ENCODE results near the gene RNF157. TPM values are rescaled to one million over a fixed set of nuclear protein-coding genes. Genes with fewer than 3 reads are reported as not detected.
"Not testable (repeated sequence)": the region's sequence is repeated elsewhere in the genome, so short reads cannot be mapped to it uniquely, and the experiment has no call there.

The RNF157 gene
- total RNA-seq, 1 experiment from 2014 or later: 18.2 TPM

DNA sequence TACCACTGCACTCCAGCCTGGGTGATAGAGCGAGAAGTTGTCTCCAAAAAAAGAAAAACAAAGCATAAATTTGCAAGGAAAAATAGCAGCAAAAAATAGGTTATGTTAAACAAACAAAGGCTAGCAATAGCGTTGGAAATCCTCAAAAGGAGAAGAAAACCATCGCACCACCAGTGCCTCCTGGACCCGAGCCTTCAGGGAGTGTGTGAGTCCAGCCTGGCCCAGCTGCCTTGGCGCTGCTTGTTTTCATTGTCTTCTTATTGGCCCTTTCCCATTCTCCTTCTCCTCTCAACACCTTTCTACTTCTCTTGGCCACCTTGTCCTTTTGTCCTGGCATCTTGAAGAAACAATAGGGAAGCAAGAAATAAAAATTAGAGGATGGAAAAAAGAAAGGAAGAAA is 20.4 kb upstream of the RNF157 start:
- in situ Hi-C loops (cut with HindIII; ENCODE audit: low pct_unique_long_range_greater_than_20kb, low sequenced_read_pairs): no loop called here
- DNase-seq (ENCODE audit: low read depth): no peak

DNA sequence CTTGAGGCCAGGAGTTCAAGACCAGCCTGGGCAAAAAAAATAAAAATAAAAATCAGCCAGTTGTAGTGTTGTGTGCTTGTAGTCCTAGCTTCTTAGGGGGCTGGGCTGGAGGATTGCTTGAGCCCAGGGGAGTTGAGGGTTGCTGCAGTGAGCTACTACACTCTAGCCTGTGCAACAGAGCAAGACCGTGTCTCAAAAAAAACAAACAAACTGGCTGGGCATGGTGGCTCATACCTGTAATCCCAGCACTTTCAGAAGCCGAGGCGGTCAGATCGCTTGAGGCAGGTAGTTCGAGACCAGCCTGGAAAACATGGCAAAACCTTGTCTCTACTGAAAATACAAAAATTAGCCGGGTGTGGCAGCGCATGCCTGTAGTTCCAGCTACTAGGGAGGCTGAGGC is 19.9 kb upstream of the RNF157 start:
- no peak for DNase-seq (ENCODE audit: low read depth)
- in situ Hi-C loops (cut with HindIII; ENCODE audit: low pct_unique_long_range_greater_than_20kb, low sequenced_read_pairs): no loop called here

DNA sequence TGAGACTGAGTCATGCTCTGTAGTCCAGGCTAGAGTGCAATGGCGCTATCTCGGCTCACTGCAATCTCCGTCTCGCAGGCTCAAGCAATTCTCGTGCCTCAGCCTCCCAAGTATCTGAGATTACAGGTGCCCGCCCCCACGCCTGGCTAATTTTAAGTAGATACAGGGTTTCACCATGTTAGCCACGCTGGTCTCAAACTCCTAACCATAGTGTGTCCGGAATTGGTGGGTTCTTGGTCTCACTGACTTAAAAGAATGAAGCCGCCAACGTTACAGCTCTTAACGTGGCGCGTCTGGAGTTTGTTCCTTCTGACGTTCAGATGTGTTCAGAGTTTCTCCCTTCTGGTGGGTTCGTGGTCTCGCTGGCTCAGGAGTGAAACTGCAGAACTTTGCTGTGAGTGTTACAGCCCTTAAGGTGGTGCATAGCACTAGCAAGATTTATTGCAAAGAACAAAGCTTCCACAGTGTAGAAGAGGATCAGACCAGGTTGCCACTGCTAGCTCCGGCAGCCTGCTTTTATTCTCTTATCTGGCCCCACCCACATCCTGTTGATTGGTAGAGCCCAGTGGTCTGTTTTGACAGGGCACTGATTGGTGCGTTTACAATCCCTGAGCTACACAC is 16.2 kb upstream of the RNF157 start:
- DNase-seq (ENCODE audit: low read depth); in situ Hi-C loops (cut with HindIII; ENCODE audit: low pct_unique_long_range_greater_than_20kb, low sequenced_read_pairs): not testable (repeated sequence)

DNA sequence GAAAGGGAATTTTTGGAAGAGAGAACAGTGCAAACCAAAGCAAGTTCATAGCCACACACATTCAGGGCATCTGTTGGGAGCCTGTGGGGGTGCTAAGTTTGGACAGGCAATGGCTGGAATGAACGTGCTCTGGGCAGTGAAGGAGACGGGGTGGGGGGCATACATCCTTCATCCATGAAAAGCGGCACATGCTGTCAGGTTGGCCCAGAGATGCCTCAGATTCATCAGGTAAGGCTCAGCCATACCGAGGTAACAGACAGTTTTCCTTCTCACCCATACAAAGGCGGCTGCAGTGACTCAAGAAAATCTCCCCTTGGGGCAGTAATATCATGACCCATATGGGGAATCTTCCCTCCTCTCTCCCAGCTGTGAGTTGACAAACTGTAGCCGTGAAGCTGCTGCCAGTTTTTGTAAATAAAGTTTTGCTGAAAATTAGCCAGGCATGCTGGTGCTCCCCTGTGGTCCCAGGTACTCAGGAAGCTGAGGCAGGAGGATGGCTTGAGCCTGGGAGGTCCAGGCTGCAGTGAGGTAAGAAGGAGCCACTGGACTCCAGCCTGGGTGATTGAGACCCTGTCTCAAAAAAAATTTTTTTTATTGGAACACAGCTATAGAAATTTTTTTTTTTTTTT is 15.6 kb upstream of the RNF157 start:
- in situ Hi-C loops (cut with HindIII; ENCODE audit: low pct_unique_long_range_greater_than_20kb, low sequenced_read_pairs): no loop called here
- no peak for DNase-seq (ENCODE audit: low read depth)

DNA sequence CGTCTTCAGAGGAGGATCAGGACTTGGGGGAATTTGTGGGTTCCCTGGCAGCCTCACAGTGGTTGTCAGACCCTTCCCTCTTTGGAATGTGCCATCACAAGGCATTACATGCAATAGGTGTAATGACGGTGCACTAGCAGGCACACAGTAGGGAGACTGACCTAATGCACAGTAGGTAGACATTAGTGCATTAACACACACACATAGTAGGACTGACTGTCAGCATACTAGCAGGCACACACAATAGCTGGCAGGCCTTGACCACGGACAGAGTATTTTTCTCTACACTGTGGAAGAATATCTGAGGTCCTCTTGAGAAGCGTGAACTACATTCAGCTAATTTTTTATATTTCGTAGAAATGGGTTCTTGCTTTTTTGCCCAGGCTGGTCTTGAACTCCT is 14.0 kb upstream of the RNF157 start:
- in situ Hi-C loops (cut with HindIII; ENCODE audit: low pct_unique_long_range_greater_than_20kb, low sequenced_read_pairs): no loop called here

DNA sequence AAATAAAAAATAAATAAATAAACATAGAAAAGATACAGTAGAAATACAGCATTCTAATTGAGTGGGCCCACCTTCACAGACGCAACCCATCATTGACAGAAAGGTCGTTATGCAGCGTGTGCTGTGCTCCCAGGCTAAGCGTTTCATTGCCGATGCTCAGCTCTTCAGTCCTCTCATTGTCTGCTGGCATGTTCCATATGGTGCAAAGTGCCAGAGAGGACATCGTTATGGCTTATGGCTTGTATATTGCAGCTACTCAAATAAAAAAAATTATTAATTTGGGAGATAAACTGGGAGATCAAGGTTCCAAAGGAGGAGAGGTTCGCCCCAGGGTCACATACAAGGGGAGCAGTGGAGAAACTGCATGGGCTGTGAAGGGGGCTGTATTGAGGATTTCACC is 13.5 kb upstream of the RNF157 start:
- in situ Hi-C loops (cut with HindIII; ENCODE audit: low pct_unique_long_range_greater_than_20kb, low sequenced_read_pairs): no loop called here
- no peak for DNase-seq (ENCODE audit: low read depth)

More for the DNA sequence above, 14.0 kb upstream of the RNF157 start:
- no peak for DNase-seq (ENCODE audit: low read depth)

DNA sequence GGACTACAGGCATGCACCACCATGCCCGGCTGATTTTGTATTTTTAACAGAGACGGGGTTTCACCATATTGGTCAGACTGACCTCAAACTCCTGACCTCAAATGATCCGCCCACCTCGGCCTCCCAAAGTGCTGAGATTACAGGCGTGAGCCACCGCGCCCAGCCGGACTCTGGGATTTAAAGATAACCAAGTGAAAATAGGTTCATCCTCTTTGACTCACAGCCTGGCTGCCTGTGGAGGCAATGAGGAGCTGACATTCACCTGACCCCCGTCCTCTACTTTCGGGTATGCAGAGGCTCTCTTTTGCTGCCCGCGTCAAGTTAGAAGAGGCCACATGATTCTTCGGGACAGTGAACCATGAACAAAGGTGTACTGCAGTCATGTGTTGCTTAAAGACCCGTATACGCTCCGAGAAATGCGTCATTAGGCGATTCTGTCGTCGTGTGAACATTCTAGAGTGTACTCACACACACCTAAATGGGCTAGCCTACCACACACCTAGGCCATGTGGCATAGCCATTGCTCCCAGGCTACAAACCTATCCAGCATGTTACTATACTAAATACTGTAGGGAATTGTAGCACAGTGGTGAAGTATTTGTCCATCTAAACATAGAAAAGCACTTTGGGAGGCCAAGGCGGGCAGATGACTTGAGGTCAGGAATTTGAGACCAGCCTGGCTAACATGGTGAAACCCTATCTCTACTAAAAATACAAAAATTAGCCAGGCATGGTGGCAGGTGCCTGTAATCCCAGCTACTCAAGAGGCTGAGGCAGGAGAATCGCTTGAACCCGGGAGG is 12.9 kb upstream of the RNF157 start:
- in situ Hi-C loops (cut with HindIII; ENCODE audit: low pct_unique_long_range_greater_than_20kb, low sequenced_read_pairs); DNase-seq (ENCODE audit: low read depth): not testable (repeated sequence)

DNA sequence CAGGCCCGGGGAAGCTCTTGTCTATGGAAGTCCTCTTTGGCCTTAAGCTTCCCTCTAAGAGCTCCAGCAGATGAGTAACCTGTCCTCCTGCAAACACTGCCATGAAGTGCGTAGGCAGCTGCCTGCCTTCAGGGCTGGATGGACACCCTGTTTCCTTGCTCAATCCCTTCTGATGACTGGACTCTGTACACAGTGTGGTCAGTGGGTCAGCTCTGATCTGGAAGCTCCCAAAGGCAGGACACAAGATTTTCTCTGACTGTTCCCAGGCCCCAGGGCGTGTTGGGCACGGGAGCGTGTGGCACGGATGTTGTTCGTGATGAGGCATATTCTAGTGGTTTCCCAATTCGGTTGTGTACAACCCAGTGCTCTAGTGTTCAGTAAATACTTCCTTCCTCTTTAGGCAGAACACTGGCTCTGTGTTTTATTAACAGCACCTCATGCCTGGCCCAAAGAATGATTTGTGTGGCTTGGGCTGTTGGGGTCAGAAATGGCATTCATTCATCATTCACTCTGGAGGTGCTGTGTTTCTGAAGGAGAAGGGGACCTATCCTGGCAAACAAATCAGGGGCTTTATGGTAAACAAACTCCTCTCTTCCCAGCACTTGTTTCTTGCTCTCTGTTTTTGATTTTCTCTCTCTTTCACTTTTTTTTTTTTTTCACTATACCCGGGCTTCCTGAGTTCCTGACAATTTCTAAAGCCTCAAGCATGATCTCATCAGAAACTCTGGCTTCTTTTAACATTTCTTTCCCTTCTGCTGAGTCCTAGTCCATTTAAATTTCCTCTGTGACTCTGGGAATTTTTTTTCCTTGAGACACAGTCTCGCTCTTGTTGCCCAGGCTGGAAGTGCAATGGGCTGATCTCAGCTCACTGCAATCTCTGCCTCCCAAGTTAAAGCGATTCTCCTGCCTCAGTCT is 12.0 kb upstream of the RNF157 start:
- peak; percentile 80 for DNase-seq (ENCODE audit: low read depth)
- in situ Hi-C loops (cut with HindIII; ENCODE audit: low pct_unique_long_range_greater_than_20kb, low sequenced_read_pairs): no loop called here

DNA sequence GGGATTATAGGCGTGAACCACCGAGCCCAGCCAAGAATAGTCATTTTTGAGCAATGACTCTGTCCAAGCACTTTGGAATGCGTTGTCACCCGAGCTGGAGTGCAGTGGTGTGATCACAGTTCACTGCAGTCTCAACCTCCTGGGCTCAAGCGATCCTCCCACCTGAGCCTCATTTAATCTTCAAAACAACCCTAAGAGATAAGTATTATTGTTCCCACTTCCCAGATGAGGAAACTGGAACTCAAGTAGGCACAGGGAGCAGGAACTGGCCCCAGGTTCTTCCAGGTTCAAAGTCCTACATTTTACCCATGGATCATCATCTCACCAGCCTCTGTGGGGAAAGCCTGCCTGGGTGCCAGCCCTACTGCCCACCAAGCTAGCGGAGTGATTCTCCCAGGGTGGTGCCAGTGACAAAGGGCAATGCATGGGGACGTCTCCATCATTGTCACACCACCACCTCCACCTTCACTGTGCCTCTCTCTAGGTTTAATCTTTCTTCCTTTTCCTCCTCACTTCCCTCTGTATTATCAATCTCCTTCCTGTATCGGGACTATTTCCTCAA is 11.3 kb upstream of the RNF157 start:
- in situ Hi-C loops (cut with HindIII; ENCODE audit: low pct_unique_long_range_greater_than_20kb, low sequenced_read_pairs): no loop called here
- no peak for DNase-seq (ENCODE audit: low read depth)

DNA sequence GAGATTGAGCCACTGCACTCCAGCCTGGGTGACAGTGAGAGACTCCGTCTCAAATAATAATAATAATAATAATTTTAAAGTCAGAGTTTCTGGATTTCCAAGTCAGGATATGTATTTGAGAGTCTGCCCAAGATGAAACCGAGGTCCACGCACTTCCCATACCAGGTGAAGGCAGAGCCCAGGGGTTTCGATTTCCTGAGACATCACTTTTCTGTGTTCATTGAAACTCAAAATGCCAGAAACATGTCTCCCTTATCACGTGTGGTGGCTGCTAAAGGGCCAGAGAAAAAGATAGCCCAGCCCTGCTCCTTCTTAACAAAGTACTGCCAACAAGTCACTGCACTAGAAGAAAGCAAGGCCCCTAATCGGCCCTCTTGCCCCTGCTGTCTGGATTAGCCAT is 9.8 kb upstream of the RNF157 start:
- DNase-seq (ENCODE audit: low read depth): no peak
- in situ Hi-C loops (cut with HindIII; ENCODE audit: low pct_unique_long_range_greater_than_20kb, low sequenced_read_pairs): no loop called here

DNA sequence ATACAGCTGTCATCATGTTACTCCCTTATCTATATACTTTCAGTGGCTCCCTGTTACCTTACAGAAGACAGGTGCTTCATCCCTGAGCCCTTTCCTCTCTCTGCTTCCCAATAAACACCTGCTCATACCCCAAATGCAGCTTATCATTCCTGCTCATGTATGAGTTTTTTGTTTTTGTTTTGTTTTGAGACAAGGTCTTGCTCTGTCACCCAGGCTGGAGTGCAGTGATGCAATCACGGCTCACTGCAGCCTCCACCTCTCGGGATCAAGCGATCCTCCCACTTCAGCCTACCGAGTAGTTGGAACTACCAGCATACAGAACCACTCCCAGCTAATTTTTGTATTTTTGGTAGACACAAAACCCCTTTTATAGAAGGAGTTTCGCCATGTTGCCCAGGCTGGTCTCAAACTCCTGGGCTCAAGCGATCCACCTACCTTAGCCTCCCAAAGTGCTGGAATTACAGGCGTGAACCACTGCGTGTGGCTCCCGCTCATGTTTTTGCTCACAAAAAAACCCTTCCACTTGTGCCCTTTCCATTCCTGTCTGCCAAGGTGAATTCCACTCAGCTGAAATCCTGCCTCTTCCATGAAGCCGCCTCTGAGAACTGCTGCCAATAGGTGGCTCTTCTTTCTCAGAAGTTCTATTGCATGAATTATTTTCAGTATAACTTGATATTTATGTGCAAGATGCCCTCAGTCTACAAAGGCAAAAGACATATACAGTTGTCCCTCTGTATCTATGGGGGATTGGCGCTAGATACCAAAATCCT is 7.9 kb upstream of the RNF157 start:
- in situ Hi-C loops (cut with HindIII; ENCODE audit: low pct_unique_long_range_greater_than_20kb, low sequenced_read_pairs): no loop called here
- DNase-seq (ENCODE audit: low read depth): no peak

DNA sequence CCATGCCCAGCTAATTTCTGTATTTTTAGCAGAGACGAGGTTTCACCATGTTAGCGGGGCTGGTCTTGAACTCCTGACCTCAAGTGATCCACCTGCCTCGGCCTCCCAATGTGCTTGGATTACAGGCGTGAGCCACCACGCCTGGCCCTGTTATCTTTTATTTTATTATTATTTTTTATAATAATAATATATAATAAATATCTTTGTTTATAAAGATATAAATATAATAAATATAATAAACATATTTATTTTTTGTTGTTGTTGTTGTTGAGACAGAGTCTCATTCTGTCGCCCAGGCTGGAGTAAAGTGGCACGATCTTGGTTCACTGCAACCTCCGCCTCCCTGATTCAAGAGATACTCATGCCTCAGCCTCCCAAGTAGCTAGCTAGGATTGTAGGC is 7.0 kb upstream of the RNF157 start:
- in situ Hi-C loops (cut with HindIII; ENCODE audit: low pct_unique_long_range_greater_than_20kb, low sequenced_read_pairs): no loop called here
- DNase-seq (ENCODE audit: low read depth): no peak

DNA sequence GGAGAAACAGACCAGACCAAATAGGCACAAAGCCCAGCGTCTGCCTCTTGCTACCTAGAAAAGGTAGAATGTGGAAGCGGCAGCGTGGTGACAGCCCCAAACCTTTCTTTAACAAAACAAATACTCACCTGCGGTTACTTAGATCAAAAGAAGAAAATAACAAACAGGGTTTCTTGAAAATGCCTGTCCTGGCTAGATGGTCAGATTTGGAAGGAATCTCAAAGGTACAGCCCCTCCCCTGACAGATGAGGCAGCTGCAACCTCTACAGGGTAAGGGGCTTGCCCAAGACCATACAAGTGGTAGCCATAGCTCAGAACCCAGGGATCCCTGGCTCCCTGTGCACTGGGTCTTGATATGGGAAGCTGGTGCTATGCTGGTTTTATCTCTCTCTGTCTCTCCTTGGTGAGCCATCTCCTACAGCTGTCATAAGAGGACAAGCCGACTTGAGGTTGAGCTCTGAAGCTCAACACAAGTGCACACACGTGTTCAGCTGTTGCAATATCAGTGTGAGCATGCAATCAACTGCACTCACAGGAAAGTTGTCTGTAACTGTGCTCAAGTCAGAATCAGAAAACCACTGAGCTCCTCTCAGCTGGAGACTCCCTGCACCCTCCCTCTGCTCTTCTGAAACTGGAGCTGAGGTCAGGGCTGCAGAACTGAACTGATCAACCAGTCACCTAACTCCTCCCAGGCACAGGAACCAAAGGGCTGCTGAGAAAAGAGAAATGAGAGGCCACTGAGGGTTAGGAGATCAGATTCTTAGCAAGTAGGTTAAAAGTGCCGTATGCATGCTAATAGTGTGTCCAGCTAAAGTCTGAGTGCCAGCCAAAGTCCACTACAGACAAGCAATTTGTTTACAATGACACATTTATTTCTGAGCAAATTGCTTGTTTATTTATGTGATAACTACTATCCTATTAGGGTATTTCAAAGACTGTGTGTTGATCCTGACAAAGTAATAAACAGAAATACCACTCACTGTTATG is 6.1 kb upstream of the RNF157 start:
- no peak for DNase-seq (ENCODE audit: low read depth)
- in situ Hi-C loops (cut with HindIII; ENCODE audit: low pct_unique_long_range_greater_than_20kb, low sequenced_read_pairs): no loop called here

DNA sequence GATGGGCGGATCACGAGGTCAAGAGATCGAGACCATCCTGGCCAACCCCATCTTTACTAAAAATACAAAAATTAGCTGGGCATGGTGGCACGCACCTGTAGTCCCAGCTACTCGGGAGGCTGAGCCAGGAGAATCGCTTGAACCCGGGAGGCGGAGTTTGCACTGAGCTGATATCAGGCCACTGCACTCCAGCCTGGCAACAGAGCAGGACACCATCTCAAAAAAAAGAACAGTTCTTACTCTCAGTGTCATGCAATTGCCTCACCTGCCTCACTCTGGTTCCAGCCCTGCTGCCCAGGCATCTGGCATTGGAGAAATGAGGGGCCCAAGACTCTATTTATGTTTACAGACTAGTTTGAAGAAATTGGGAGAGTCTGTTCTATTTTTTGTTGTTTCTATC is 4.4 kb upstream of the RNF157 start:
- in situ Hi-C loops (cut with HindIII; ENCODE audit: low pct_unique_long_range_greater_than_20kb, low sequenced_read_pairs); DNase-seq (ENCODE audit: low read depth): not testable (repeated sequence)

DNA sequence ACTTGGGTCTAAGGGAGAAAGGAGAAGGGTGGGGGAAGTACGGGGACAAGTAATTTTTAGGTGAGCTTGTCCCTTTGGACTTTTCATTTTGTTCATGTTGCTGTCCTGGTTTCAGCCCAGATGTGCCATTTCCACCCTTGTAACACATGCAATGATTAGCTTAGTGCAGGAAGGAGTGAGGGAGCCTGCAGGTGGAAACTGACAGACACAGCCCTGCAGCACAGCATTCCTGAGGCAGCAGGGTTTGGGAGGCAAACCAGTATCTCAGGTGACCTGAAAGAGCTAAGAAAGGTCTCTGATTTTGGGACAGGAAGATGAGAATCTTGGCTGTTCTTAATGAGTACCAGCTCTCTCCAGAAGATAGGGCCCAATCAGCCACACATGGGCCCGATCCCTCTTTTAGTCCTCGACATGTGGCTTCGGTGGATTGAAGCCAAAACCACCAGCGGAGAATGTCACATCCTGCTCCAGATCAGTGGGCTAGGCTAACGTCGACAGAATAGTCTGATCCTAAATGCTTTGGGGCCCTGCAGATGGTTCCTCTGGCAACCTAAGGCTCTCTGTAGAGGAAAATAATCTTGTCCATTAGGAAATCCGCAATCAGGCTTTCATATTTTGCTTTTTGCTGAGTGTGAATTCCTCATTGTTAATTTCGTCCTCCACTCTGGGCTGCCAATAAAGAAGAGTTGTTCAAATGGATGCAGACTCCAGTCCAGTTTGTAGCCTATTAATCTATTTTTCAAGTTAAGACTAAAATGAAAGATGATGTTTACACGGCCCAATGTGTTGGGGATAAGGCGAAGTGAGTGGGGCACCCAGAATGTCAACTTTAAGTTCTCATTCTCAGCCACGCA is 3.8 kb upstream of the RNF157 start:
- no peak for DNase-seq (ENCODE audit: low read depth)
- in situ Hi-C loops (cut with HindIII; ENCODE audit: low pct_unique_long_range_greater_than_20kb, low sequenced_read_pairs): no loop called here
